DMS153 treated with DMSO at 0.1 percent for 48 hours (cell line): ENCODE measurements around the gene KRT31.
"Not testable (repeated sequence)": the region's sequence is repeated elsewhere in the genome, so short reads cannot be mapped to it uniquely, and the experiment has no call there.

ENCODE experiments used
- DNase-seq: peaks from one replicate; lab custom pipeline; 2025; ENCODE audit not compliant: unreplicated experiment; lab: John Stamatoyannopoulos, UW

KRT31 gene

GRCh38 chr17:41396996-41397660 lies at the start of gene KRT31:
Gene KRT31, minus strand, starts transcription at chr17:41397608. Its CDS starts 69 bp downstream, at chr17:41397539.
- DNase-seq = no peak

GRCh38 chr17:41446806-41447205 lies 49.4 kb upstream of the KRT31 start:
- no peak for DNase-seq

- DNase-seq = no peak
Measured at GRCh38 chr17:41444640-41445039, 47.2 kb upstream of the KRT31 start.

DNA sequence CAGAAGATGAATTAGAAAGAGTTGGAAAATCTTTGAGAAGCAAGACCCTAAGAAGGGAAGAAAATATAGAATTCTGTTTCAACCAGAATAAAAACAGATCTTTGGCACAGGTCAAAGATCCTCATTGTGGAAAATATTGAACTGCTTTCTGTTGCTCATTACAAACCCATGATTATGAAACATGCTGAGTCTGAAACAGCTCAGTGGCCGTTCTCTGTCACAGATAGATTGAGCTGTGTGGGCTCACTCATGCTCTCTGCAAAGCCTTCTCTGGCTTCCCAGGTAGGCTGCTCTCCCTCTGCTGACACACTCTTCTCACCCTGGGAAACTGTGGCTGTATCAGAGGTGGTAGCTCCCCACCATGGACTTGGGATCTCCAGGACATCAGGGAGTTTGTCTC lies 46.8 kb upstream of the KRT31 start:
- DNase-seq = no peak

- no peak for DNase-seq
Measured at GRCh38 chr17:41442739-41443138, 45.3 kb upstream of the KRT31 start.

DNA sequence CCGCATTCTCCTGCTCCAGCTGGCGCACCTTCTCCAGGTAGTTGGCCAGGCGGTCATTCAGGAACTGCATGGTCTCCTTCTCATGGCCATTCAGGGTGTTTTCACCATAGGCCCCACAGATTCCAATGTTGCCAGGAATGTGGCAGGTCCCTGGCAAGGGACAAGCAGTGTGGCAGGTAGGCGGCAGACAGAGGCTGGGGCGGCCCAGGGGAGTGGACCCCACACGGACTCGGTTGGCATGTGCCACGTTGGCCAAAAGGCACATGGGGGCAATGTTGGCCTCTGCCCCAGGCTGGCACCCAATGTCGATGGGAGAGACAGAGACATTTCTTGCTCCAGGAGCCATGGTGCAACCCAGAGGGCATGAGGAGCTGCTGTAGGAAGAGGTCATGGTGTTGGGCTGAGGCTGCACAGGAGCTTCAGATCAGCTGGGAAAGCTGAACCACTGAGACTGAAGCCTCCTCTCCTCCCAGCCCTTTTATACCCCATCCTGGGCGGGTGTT lies 43.2 kb upstream of the KRT31 start, which contains the start of gene KRT38:
KRT38 (minus strand) TSS at position 453 of the 503 bp plus-strand sequence; CDS start at position 391, 62 bp downstream.
- DNase-seq = no peak

GRCh38 chr17:41439375-41439774 lies 42.0 kb upstream of the KRT31 start:
- DNase-seq = no peak

GRCh38 chr17:41437769-41438168 lies 40.4 kb upstream of the KRT31 start:
- DNase-seq = no peak

- no peak for DNase-seq
Measured at GRCh38 chr17:41437254-41437653, 39.8 kb upstream of the KRT31 start.

GRCh38 chr17:41434415-41434814 lies 37.0 kb upstream of the KRT31 start:
- no peak for DNase-seq

GRCh38 chr17:41434005-41434404 lies 36.6 kb upstream of the KRT31 start:
- no peak for DNase-seq

DNA sequence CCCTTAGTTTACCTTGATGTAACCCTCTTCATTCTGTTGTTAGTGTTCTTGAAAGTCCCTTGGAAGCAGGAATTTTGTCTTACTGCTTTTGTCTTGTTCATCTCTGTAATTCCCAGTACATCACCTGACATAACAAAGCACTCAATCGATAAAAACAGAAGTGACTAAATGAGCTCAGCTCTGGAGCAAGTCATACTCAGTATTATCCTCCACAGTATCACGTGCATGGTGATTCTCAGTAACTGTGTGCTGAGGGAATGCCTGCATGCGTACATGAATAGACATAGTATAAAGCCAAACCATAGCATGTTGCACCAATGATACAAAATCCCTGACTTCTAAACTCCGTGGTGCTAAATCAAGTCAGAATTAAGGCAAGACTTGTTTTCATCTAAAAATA lies 36.2 kb upstream of the KRT31 start:
- no peak for DNase-seq

DNA sequence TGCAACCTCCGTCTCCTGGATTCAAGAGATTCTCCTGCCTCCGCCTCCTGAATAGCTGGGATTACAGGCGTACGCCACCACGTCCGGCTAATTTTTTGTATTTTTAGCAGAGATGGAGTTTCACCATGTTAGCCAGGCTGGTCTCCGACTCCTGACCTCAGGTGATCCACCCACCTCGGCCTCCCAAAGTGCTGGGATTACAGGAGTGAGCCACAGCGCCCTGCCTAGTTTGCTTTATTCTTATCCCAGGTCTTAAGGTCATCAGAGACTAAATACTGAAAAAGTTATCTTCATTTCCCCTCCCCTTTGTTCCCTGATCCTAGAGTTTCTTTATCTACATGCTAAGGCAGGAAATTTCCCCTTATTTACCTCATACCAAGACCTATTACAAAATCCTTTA lies 33.0 kb upstream of the KRT31 start:
- not testable (repeated sequence) for DNase-seq

DNA sequence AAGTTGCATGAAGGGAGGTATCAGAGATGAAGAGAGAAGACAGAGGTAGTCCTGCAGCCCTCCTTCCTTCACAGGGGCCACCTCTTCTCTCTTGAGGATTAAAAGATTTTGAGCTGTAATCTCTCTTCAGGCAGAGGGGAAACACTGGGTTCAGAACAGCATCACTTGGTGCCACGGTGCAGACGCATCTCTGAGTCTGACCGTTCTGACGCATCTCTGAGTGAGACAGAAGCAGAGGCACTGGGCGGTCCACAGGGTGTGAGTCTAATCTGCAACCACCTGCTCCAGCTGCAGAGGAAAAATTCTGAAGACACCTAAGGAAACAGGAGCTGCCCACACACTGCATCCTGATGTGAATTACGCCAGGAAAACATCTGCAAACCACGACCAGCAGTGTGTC lies 32.3 kb upstream of the KRT31 start:
- no peak for DNase-seq

- DNase-seq = no peak
Measured at GRCh38 chr17:41428591-41429291, 31.3 kb upstream of the KRT31 start.

DNA sequence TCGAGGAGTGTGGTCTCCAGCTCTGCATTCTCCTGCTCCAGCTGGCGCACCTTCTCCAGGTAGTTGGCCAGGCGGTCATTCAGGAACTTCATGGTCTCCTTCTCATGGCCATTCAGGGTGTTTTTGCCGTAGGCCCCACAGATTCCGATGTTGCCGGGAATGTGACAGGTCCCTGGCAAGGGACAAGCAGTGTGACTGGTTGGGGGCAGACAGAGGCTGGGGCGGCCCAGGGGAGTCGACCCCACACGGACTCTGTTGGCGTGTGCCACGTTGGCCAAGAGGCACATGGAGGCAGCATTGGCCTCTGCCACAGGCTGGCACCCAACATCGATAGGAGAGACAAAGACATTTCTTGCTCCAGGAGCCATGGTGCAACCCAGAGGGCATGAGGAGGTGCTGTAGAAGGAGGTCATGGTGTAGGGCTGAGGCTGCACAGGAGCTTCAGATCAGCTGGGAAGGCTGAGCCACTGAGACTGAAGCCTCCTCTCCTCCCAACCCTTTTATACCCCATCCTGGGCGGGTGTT lies 26.8 kb upstream of the KRT31 start, which contains the start of gene KRT37:
KRT37 (minus strand) TSS at position 475 of the 525 bp plus-strand sequence; CDS start at position 413, 62 bp downstream.
- DNase-seq = no peak

DNA sequence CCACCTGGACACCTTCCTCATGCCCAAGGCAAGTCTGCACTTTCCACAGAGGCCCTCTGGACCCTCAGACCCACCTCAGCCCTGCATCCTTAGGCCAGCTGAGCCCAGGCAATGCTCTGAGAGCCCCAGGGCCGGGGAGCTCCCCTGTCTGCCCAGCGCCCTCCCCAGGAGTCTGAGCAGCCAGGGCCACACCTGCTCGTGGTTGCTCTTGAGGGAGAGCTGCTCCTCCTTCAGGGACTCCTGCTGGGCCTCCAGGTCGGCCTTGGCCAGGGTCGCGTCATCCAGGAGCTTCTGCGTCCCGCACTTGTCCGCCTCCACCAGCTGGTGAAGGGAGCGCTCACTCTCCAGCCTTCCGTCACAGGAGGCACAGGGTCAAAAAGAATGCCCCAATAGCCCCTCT lies 25.2 kb upstream of the KRT31 start:
- not testable (repeated sequence) for DNase-seq

DNA sequence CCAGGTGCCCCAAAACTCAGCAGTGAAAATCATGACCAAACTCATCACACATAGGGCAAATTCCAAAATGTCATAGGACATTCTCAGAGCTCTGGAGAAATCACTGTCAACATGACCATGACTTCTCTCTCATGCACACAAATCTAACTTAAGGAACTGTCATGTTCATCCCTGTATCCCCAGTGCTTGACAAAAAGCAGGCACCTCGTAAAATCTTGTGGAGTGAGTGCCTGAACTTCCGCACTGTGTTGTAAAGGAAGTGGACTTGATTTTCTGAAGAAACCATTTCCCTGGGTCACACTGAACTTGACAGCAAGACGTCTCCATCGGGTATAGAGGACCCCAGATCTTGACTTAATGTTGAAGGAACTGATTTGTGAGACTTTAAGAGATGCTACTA lies 24.2 kb upstream of the KRT31 start:
- DNase-seq = no peak

DNA sequence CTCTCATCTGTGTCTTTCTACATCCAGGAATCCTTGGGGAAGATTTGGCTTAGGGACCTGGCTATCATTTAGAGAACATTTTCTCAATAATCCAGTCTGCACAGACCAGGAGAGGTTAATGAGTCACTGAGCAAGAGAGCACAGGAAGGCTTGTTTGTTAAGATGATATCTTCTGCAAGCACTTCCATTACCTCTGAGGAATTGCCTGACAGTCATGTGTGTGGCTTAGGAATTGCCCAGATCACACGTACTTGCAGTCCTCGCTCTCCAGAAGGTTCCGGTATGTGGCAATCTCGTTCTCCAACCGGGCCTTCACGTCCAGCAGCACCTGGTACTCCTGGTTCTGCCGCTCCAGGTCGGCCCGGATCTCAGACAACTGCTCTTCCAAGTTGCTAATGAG lies 23.7 kb upstream of the KRT31 start:
- DNase-seq = no peak

DNA sequence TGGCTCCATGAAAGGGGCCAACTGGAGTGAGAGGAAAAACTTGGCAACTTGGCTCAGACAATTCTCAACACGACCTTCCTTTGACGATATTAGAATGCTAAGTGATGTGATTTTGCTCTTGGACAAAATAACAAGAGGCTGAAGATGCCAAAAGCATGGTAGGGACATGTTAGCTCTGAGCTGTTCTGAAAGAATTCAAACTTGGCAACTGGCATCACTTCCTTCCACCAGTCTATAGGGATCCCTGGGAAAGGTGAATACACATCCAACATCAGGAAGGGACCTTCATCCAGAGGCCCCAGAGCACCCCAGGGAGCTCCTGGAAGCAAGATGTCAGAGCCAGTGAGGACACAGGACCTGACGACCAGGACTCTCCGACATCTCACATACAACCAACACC lies 22.7 kb upstream of the KRT31 start:
- DNase-seq = no peak

GRCh38 chr17:41419716-41420115 lies 22.3 kb upstream of the KRT31 start:
- DNase-seq = no peak
